Dermis lymphatic vessel endothelial cell (primary cell): ENCODE measurements around the gene CTCFL. TPM values are rescaled to one million over a fixed set of nuclear protein-coding genes. Genes with fewer than 3 reads are reported as not detected.

Experiments used
- total RNA-seq: library from RNA; depleted of rRNA; stranded (reverse); fragments of >200 nt; gene quantifications from 2 replicates; pipeline ENCODE4 v1.2.1, GENCODE V29; 2014

CTCFL gene, protein sequence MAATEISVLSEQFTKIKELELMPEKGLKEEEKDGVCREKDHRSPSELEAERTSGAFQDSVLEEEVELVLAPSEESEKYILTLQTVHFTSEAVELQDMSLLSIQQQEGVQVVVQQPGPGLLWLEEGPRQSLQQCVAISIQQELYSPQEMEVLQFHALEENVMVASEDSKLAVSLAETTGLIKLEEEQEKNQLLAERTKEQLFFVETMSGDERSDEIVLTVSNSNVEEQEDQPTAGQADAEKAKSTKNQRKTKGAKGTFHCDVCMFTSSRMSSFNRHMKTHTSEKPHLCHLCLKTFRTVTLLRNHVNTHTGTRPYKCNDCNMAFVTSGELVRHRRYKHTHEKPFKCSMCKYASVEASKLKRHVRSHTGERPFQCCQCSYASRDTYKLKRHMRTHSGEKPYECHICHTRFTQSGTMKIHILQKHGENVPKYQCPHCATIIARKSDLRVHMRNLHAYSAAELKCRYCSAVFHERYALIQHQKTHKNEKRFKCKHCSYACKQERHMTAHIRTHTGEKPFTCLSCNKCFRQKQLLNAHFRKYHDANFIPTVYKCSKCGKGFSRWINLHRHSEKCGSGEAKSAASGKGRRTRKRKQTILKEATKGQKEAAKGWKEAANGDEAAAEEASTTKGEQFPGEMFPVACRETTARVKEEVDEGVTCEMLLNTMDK
- not detected in 2 replicates for total RNA-seq

DNA sequence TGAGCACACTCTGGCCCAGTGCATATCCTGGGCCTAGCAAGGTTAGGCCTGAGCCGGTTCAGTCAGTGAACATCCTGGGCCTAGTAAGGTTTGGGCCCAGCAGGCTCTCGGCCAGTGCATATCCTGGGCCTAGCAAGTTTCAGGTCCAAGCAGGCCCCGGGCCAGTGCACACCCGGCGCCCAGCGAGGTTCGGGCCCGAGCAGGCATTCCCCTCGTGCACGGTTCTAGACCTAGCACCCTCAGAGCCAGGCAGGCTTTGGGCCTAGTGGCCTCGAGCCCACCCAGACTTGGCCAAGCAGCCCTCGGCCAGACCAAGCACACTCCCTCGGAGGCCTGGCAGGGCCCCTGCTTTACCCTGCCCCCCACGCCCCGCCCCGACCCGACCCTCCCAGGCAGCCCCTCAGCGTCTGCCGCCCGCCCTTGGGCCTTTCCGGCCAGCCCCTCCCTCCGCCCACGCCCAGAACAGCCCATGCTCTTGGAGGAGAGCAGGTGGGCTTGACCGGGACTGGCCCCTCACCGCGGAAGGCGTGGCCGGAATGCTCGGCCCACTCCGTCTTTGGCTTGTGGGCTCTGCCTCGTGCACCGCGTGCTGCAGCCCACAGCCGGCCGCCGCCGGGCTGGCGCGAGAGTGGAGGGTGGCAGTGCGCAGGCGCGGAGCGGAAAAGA is at the start of gene CTCFL:
Gene CTCFL, minus strand, starts transcription at position 630 of the 666 bp plus-strand sequence. CDS start 935 bp downstream, outside the sequence.

DNA sequence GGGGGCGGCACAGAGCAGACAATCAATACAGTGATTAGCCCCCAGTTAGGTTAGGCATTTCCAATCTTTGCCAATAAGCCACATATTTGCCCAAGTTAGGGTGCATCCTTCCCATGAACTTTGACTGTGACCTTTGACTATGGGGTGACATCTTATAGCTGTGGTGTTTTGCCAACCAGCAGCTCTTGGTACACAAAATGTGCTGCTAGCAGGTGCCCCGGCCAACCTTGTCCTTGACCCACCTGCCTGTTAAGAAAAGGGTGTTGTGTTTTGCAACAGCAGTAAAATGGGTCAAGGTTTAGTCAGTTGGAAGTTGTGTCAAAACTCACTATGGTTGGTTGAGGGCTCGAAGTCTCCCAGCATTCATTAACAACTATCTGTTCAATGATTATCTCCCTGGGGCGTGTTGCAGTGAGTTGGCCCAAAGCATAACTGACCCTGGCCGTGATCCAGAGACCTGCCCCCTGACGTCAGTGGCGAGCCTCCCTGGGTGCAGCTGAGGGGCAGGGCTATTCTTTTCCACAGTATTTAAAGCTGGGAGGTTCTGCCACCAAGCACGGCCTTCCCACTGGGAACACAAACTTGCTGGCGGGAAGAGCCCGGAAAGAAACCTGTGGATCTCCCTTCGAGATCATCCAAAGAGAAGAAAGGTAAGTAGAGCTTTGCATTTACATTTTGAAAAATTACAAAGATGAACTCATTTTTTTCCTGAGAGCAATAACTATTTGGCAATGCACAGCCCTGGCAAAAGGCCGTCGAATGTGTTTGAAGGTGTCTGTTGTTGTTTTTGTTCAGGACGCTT is 35.8 kb upstream of the CTCFL start, which contains the start of gene PCK1:
Gene PCK1, plus strand, starts transcription at position 557 of the 802 bp plus-strand sequence. CDS start 302 bp downstream, outside the sequence.

Other genes starting within 250 kb of the CTCFL start
- not detected in 2 replicates for gene SPO11, start 195.3 kb downstream of the CTCFL start, total RNA-seq
- gene RAE1, start 173.9 kb downstream of the CTCFL start, total RNA-seq = 16.7 and 19.5 TPM in 2 replicates
- gene RBM38, start 133.7 kb downstream of the CTCFL start, total RNA-seq = 8.8 and 9.4 TPM in 2 replicates
- not detected in 2 replicates for gene PCK1, start 36.0 kb upstream of the CTCFL start, total RNA-seq
- gene ZBP1, start 95.3 kb upstream of the CTCFL start, total RNA-seq = not detected in 2 replicates
- 1.1 and 2.0 TPM in 2 replicates for gene PMEPA1, start 184.9 kb upstream of the CTCFL start, total RNA-seq